Liver (tissue), 9 donors: ENCODE measurements around the gene TMEM236. TPM values are rescaled to one million over a fixed set of nuclear protein-coding genes. Genes with fewer than 3 reads are reported as not detected.

ENCODE experiments used
- DNase-seq: peaks from one replicate; pipeline ENCODE4 v3.0.0-alpha.2; 2017; ENCODE audit warnings: low spot score
- H3K27ac ChIP-seq, 2 donors: one replicate each; pipeline ENCODE4 v1.7.0; 2013; ENCODE audit warnings: inconsistent platforms in 2 of 2, low read length in 2 of 2, control low read depth in 1 of 2, low read depth in 1 of 2, mild to moderate bottlenecking in 1 of 2
- H3K27me3 ChIP-seq, 4 donors: one replicate each; pipeline versions ENCODE4 v1.6.1 to v1.7.0; 2013; ENCODE audit warnings: low read length in 3 of 4, inconsistent platforms in 1 of 4, mild to moderate bottlenecking in 1 of 4, moderate library complexity in 1 of 4; ENCODE audit not compliant: control insufficient read depth in 4 of 4, insufficient read depth in 4 of 4
- H3K36me3 ChIP-seq, 4 donors: one replicate each; pipeline versions ENCODE4 v1.6.1 to v1.7.0; 2013; ENCODE audit warnings: low read length in 3 of 4, mild to moderate bottlenecking in 3 of 4, low read depth in 1 of 4, moderate library complexity in 1 of 4; ENCODE audit not compliant: control insufficient read depth in 4 of 4, insufficient read depth in 3 of 4
- H3K4me1 ChIP-seq, 4 donors: one replicate each; pipeline versions ENCODE4 v1.6.1 to v1.7.0; 2013; ENCODE audit warnings: low read length in 3 of 4, mild to moderate bottlenecking in 3 of 4, moderate library complexity in 1 of 4; ENCODE audit not compliant: control insufficient read depth in 4 of 4, insufficient read depth in 4 of 4
- H3K4me3 ChIP-seq, 3 donors: one replicate each; pipeline versions ENCODE4 v1.6.1 to v1.7.0; 2013; ENCODE audit warnings: low read length in 3 of 3, control low read depth in 1 of 3, low read depth in 1 of 3, mild to moderate bottlenecking in 1 of 3
- H3K9ac ChIP-seq, 2 donors: one replicate each; pipeline ENCODE4 v1.7.0; 2013; ENCODE audit warnings: low read length in 2 of 2, mild to moderate bottlenecking in 2 of 2, moderate library complexity in 2 of 2, control low read depth in 1 of 2, low read depth in 1 of 2
- H3K9me3 ChIP-seq, 4 donors: one replicate each; pipeline versions ENCODE4 v1.6.1 to v1.7.0; 2013; ENCODE audit warnings: low read length in 3 of 4; ENCODE audit not compliant: control insufficient read depth in 4 of 4
- CTCF ChIP-seq: fragments of 150-350 bp; IDR thresholded peaks from 2 replicates; pipeline ENCODE4 v1.5.1; 2017; ENCODE audit warnings: improper control_type of control experiment, low read depth, low read length; ENCODE audit not compliant: missing input control
- EGR1 ChIP-seq, 2 donors: IDR thresholded peaks; 2 replicates each; pipeline ENCODE4 v1.6.1; 2016 to 2018; ENCODE audit warnings: antibody characterized with exemption in 2 of 2, low read depth in 2 of 2
- FOXA1 ChIP-seq: IDR thresholded peaks from 2 replicates; pipeline ENCODE4 v1.6.1; 2016; ENCODE audit warnings: antibody characterized with exemption
- FOXA2 ChIP-seq: IDR thresholded peaks from 2 replicates; pipeline ENCODE4 v1.6.1; 2016; ENCODE audit warnings: antibody characterized with exemption
- HNF4A ChIP-seq, 2 donors: conservative IDR thresholded peaks; 2 replicates each; pipeline ENCODE4 v1.6.1; 2016; ENCODE audit warnings: antibody characterized with exemption in 2 of 2, mild to moderate bottlenecking in 2 of 2
- HNF4G ChIP-seq: IDR thresholded peaks from 2 replicates; pipeline ENCODE4 v1.6.1; 2016; ENCODE audit warnings: antibody characterized with exemption
- JUND ChIP-seq, 2 donors: IDR thresholded peaks; 2 replicates each; pipeline ENCODE4 v1.6.1; 2016; ENCODE audit warnings: antibody characterized with exemption in 2 of 2
- NR2F2 ChIP-seq: IDR thresholded peaks from 2 replicates; pipeline ENCODE4 v1.6.1; 2016; ENCODE audit warnings: antibody characterized with exemption
- RAD21 ChIP-seq, 2 donors: IDR thresholded peaks; 2 replicates each; pipeline ENCODE4 v1.6.1; 2016; ENCODE audit warnings: antibody characterized with exemption in 2 of 2, mild to moderate bottlenecking in 2 of 2
- REST ChIP-seq: IDR thresholded peaks from 2 replicates; pipeline ENCODE4 v1.6.1; 2016; ENCODE audit warnings: antibody characterized with exemption, mild to moderate bottlenecking
- RXRA ChIP-seq, 2 donors: IDR thresholded peaks; 2 replicates each; pipeline ENCODE4 v1.6.1; 2017 to 2018; ENCODE audit warnings: antibody characterized with exemption in 2 of 2, mild to moderate bottlenecking in 1 of 2
- TAF1 ChIP-seq: conservative IDR thresholded peaks from 2 replicates; pipeline ENCODE4 v1.6.1; 2016; ENCODE audit warnings: antibody characterized with exemption, mild to moderate bottlenecking
- ZBTB33 ChIP-seq: IDR thresholded peaks from 2 replicates; pipeline ENCODE4 v1.6.1; 2016; ENCODE audit warnings: antibody characterized with exemption
- WGBS: extraction: QIAGEN DNeasy Blood & Tissue Kit; methylation state at CpG from one replicate; pipeline ENCODE4 v1.1.7; 2013; 5-methylcytosine and 5-hydroxymethylcytosine counted together
- polyA plus RNA-seq, 2 donors: library from polyadenylated mRNA; stranded (reverse) in 1 of 2; unstranded in 1 of 2; fragments of 200-250 nt in 1 of 2; fragments of >200 nt in 1 of 2; fragmentation: Nextera tagmentation in 1 of 2; extraction: Ambion mirVana in 1 of 2; gene quantifications; one replicate each; pipeline versions ENCODE4 v1.2.1 to v1.2.3, GENCODE V29; 2013 to 2015
- total RNA-seq, 2 donors: library from RNA; depleted of rRNA; stranded (reverse); fragments of >200 nt; gene quantifications; one replicate each; pipeline ENCODE4 v1.2.3, GENCODE V29; 2014
- donor health status: healthy.
- donor health status: healthy.
- donor health status: healthy.
- donor health status: healthy.
- donor health status: healthy.

The TMEM236 gene
- total and polyA plus RNA-seq, 4 donors = 0.07 to 0.28 (median 0.12) TPM

- WGBS = 72% methylated on average over 4 of the region's 4 CpGs
- Histone ChIP-seq H3K27me3 (no peaks in the 10 kb centered on the region), H3K4me1 (no peaks in the 10 kb centered on the region), H3K36me3 (no peaks in the 10 kb centered on the region), H3K9ac (no peak overlapping the region), H3K9me3 (no peaks in the 10 kb centered on the region), H3K4me3 (no peak overlapping the region), H3K27ac (no peak overlapping the region)
- no peak for DNase-seq
- TF ChIP-seq TAF1 (no peak), HNF4G (no peak), RAD21 (IDR thresholded peaks at IDR 0.05) (no peak), REST (no peak), RXRA (IDR thresholded peaks at IDR 0.05) (no peak), FOXA1 (no peak), JUND (IDR thresholded peaks at IDR 0.05) (no peak), NR2F2 (no peak), FOXA2 (no peak)
These were observed 20.5 kb upstream of the TMEM236 start for GRCh38 chr10:17731331-17732020.

GRCh38 chr10:17733620-17734019, 18.4 kb upstream of the TMEM236 start:
- Histone ChIP-seq H3K27me3 (no peaks in the 10 kb centered on the region), H3K4me1 (no peaks in the 10 kb centered on the region), H3K27ac (no peak overlapping the region), H3K9ac (no peak overlapping the region), H3K4me3 (no peak overlapping the region), H3K36me3 (no peaks in the 10 kb centered on the region), H3K9me3 (no peaks in the 10 kb centered on the region)
- no peak for TF ChIP-seq HNF4A (conservative IDR thresholded peaks at IDR 0.05)
- no peak for TF ChIP-seq FOXA2
- no peak for TF ChIP-seq FOXA1
- TF ChIP-seq CTCF = no peak
- TF ChIP-seq TAF1 = no peak
- no peak for TF ChIP-seq ZBTB33
- no peak for TF ChIP-seq RXRA (IDR thresholded peaks at IDR 0.05)
- no peak for TF ChIP-seq EGR1 (IDR thresholded peaks at IDR 0.05; ENCODE audit: low read depth in 2 of 2)
- 95% methylated on average over 6 of the region's 6 CpGs for WGBS
- no peak for DNase-seq
